CD4-positive, alpha-beta T cell treated with Interleukin-15 for 1 hour (primary cell): Measurements from ENCODE around the gene BOD1L1.

Experiments
- DNase-seq: peaks from one replicate; pipeline ENCODE4 v3.0.0-alpha.2; 2020

The BOD1L1 gene

GRCh38 chr4:13627606-13628311, at the start of gene BOD1L1:
Gene BOD1L1, minus strand, starts transcription at chr4:13627725. Its CDS starts 138 bp downstream, at chr4:13627587.
- DNase-seq, result peak; percentile 83

GRCh38 chr4:13674971-13675370, 47.4 kb upstream of the BOD1L1 start:
- no peak for DNase-seq

- DNase-seq, result no peak
These were observed 45.6 kb upstream of the BOD1L1 start for GRCh38 chr4:13673167-13673566.

- no peak for DNase-seq
These were observed 43.1 kb upstream of the BOD1L1 start for GRCh38 chr4:13670456-13671160.

- DNase-seq, result no peak
These were observed 38.5 kb upstream of the BOD1L1 start for GRCh38 chr4:13665701-13666660.

GRCh38 chr4:13659341-13660070, 32.0 kb upstream of the BOD1L1 start:
- DNase-seq, result no peak

- DNase-seq, result peak; percentile 46
These were observed 29.3 kb upstream of the BOD1L1 start for GRCh38 chr4:13656569-13657405.

GRCh38 chr4:13654162-13654797, 26.8 kb upstream of the BOD1L1 start:
- DNase-seq, result peak; percentile 70

GRCh38 chr4:13653766-13654161, 26.2 kb upstream of the BOD1L1 start:
- DNase-seq, result no peak

- DNase-seq, result no peak
These were observed 19.5 kb upstream of the BOD1L1 start for GRCh38 chr4:13647031-13647430.

GRCh38 chr4:13645075-13645474, 17.6 kb upstream of the BOD1L1 start:
- DNase-seq, result no peak

GRCh38 chr4:13642170-13642950, 14.8 kb upstream of the BOD1L1 start:
- DNase-seq, result no peak

GRCh38 chr4:13641084-13641483, 13.6 kb upstream of the BOD1L1 start:
- no peak for DNase-seq

GRCh38 chr4:13640149-13640940, 12.8 kb upstream of the BOD1L1 start:
- DNase-seq, result no peak

GRCh38 chr4:13635286-13635799, 7.8 kb upstream of the BOD1L1 start:
- no peak for DNase-seq

- DNase-seq, result no peak
These were observed 6.1 kb upstream of the BOD1L1 start for GRCh38 chr4:13633671-13634070.

GRCh38 chr4:13627178-13627605, 333 bp downstream of the BOD1L1 start:
- no peak for DNase-seq

- no peak for DNase-seq
These were observed 890 bp downstream of the BOD1L1 start for GRCh38 chr4:13626492-13627177.
